Smooth muscle cell of the coronary artery (primary cell): ENCODE results near the gene FAF2. TPM values are rescaled to one million over a fixed set of nuclear protein-coding genes. Genes with fewer than 3 reads are reported as not detected.

Experiments used
- total RNA-seq: library from RNA; depleted of rRNA; stranded (reverse); fragments of >200 nt; gene quantifications from 2 replicates; pipeline ENCODE4 v1.2.3, GENCODE V29; 2014; ENCODE audit warnings: low replicate concordance

The FAF2 gene
- 27.1 and 32.0 TPM in 2 replicates for total RNA-seq

GRCh38 chr5:176447978-176448608 is at the start of gene FAF2:
Gene FAF2 (plus strand): TSS chr5:176448385. CDS start chr5:176448408, 23 bp downstream.

GRCh38 chr5:176415952-176416924 is 31.9 kb upstream of the FAF2 start, which contains the start of gene CLTB:
Gene CLTB (minus strand): TSS chr5:176416539. CDS start chr5:176416363, 176 bp downstream.

GRCh38 chr5:176536902-176537553 is 88.8 kb downstream of the FAF2 start, which contains the start of gene RNF44:
Gene RNF44 (minus strand): TSS chr5:176537402. CDS start chr5:176532472, 4,930 bp downstream.

GRCh38 chr5:176548967-176549444 is 100.8 kb downstream of the FAF2 start, which contains the start of gene CDHR2:
Gene CDHR2 (plus strand): TSS chr5:176549342. CDS start chr5:176565353, 16,011 bp downstream.

Other genes with a start within 250 kb of the FAF2 start
- gene SIMC1, start 210.0 kb upstream of the FAF2 start, total RNA-seq, result 2.3 and 2.5 TPM in 2 replicates
- gene KIAA1191, start 86.6 kb upstream of the FAF2 start, total RNA-seq, result 52.3 and 69.7 TPM in 2 replicates
- 7.3 and 11.9 TPM in 2 replicates for gene ARL10, start 82.9 kb upstream of the FAF2 start, total RNA-seq
- gene NOP16, start 59.8 kb upstream of the FAF2 start, total RNA-seq, result 11.8 and 22.0 TPM in 2 replicates
- gene HIGD2A, start 59.6 kb upstream of the FAF2 start, total RNA-seq, result 13.7 and 34.4 TPM in 2 replicates
- gene CLTB, start 31.8 kb upstream of the FAF2 start, total RNA-seq, result 88.0 and 137 TPM in 2 replicates
- gene RNF44, start 89.0 kb downstream of the FAF2 start, total RNA-seq, result 1.3 and 2.1 TPM in 2 replicates
- gene CDHR2, start 101.0 kb downstream of the FAF2 start, total RNA-seq, result 1.1 TPM in 1 of 2 replicates, not detected in the other
- gene GPRIN1, start 161.8 kb downstream of the FAF2 start, total RNA-seq, result 0.70 and 0.83 TPM in 2 replicates
- gene SNCB, start 182.1 kb downstream of the FAF2 start, total RNA-seq, result 0.12 TPM in 1 of 2 replicates, not detected in the other
- gene EIF4E1B, start 182.3 kb downstream of the FAF2 start, total RNA-seq, result not detected in 2 replicates
- gene TSPAN17, start 199.1 kb downstream of the FAF2 start, total RNA-seq, result 24.7 and 31.8 TPM in 2 replicates